Activated CD8-positive, alpha-beta memory T cell treated with anti-CD3 and anti-CD28 coated beads for 24 hours (primary cell): ENCODE data around the gene PDE4B.
"Not testable (repeated sequence)": the region's sequence is repeated elsewhere in the genome, so short reads cannot be mapped to it uniquely, and the experiment has no call there.

Experiments
- DNase-seq: peaks from one replicate; pipeline ENCODE4 v3.0.0-alpha.2; 2020

PDE4B gene

DNA sequence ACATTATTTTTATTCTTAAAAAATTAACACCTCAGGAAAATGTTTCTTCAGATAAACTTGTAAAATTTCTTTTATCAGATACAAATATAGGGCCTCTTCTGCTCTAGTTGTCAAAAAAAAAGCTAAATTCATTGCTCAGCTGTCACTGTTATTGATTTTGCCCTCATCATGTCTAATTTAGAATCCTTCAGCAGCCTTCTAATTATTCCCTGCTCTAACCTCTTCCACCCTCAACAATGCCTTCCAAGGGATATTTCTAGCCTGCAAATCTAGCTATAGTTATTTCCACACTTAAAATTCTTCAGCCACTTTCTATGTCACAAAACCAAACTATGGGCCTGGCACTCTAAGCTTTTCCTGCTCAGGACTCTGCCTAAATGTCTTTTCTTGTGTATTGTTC is 25.2 kb downstream of the PDE4B start:
- no peak for DNase-seq

DNA sequence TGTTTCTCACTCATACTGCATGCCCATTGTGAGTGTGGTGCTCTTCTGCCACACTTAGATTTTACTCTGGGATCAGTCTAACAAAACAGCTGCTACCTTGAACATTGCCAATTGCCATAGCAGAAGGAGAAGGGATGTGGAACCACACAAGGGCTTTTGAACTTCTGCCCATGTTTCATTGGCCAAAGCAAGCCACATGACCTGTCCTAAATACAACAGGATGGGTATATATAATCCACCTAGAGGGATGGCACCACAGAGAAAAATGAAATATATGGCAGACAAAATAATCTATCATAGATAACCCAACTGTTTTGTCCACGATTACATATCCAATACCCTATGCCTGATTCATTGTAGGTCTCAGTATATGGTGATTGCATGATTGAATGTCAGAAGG is 26.3 kb downstream of the PDE4B start:
- DNase-seq: no peak

DNA sequence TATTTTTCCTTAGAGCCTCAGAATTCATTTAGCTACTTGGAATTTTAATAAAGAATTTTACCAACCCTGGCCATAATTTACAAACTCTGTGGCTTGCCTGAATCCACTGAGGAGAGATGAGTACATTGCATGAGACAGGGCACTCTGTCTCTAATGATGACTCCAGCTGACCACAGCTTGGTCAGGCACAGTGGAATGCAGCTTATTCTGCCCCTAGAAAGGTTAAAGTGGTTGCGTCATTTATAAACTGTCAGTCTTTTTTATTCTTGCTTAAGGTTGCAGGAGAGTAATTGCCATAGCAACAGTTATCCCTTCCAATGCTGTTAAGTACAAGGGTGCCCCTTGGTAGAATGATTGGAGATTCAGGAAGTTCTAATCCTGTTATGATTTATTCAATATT is 28.3 kb downstream of the PDE4B start:
- DNase-seq: no peak

DNA sequence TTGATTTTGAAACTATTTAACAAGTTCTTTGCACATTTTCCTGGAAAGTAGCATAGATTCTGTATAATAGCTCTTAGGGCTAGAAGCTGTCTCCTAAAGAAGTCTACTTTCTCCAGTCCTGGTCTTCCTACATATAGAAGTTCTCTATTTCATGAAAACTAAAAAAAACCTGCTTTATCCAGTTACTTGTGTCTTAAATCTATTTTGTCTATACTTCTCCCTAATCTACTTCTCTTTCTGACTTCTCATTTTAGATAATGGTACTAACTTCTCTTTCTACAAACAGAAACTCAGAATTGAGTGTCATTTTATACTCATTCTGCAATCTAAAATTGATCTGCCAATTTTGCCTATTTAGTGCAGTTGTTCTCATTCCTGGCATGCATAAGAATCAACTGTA is 28.7 kb downstream of the PDE4B start:
- DNase-seq: no peak

DNA sequence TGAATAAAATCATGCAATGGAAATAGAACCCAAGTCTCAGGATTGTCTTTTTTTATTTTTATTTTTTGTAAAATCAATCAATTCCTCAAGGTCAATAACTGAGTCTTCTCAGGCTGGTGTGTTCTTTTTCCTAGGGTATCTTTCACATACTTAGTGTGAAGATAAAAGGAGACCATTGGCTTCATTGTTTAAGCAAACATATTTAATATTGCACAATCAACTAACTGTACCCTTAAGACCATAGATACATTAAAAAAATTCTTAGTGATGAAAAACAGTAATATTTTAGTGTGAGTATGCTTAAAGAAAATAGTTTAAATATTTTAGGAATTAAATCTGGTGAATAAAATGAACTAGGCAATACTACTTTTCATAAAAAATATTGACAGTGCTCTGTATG is 31.4 kb downstream of the PDE4B start:
- no peak for DNase-seq

DNA sequence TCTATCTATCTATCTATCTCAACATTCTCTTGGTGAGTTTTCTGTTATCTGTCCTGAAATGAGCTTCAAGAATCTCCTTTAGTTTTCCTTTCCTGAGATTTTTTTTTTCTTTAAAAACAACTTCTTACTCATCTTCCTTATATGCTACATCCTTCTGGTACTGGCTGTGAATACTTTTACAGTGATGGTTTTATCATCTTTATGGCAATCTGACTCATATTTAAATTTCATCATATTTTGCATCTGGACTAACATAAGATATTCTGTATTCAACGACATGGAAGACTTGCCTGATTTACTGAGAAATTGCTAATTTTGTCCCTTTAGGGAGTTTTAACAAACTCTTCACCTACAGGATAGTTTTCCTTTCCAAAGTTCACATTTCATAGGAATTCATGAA is 33.0 kb downstream of the PDE4B start:
- no peak for DNase-seq

DNA sequence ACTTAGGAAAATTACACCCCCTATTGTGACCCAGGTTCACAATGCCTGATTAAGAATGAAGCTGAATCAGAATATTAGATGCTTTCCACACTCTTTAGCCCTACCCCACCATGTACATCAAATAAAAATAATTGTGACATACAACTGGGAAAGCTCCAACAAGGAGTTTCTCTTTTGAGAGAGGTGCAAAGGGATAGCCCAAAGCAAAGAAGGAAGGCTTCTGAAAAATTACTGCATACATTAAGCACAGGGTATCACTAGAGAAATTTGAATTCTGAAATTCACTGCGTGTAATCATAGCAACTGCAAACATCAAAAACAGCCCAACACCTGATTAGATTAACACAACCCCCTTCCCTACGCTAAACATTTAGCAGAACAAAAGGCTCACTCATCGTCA is 34.1 kb downstream of the PDE4B start:
- DNase-seq: no peak

DNA sequence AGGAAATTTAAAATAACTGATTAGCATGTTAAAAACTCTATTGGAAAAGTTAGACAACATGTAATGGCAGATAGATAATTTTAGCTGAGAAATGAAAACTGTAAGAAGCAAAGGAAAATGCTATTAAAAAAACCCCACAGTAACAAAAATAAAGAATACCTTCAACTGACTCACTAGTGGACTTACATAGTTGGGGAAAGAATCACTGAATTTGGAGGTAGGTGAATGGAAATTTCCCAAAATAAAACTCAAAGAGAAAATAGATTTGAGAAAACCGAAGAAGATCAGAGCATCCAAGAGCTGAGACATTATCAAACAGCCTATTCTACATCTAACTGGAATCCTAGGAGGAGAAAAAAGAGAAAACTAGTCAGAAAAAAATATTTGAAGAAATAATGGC is 34.7 kb downstream of the PDE4B start:
- no peak for DNase-seq

DNA sequence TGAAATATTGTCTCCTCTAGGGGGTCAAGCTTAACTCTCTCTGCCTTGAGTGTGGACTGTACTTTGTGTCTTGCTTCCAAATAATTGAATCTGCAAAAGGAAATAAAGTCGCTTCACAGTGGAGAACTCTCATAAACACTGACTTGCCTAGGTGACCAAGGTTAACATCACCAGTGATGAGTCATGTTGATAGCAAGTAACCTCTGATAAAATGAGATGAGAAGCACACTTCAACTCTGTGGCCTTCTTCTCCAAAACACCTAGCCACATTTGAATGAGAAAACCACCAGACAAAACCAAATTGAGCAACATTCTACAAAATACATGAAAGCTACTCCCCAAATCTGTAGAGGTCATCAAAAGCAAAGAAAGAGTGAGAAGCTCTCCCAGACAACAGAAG is 37.6 kb downstream of the PDE4B start:
- DNase-seq: no peak

DNA sequence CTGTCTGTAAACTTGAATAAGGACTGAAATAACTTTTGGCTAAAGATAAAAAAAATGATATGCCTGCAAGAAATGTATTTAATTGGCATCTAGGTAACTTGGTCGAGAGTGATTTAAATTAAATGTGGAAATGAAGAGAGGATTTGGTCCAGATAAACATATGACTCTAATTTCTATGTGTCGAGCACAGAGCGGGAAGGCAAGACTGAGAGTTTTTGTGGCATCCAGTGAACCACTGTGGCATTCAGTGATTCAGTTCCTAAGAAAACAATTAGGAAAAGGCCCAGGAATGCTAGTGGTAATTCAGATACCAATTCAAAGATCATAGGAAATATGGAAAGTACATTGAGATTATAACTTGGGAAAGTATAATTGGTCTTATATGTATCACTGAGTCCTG is 39.6 kb downstream of the PDE4B start:
- no peak for DNase-seq

DNA sequence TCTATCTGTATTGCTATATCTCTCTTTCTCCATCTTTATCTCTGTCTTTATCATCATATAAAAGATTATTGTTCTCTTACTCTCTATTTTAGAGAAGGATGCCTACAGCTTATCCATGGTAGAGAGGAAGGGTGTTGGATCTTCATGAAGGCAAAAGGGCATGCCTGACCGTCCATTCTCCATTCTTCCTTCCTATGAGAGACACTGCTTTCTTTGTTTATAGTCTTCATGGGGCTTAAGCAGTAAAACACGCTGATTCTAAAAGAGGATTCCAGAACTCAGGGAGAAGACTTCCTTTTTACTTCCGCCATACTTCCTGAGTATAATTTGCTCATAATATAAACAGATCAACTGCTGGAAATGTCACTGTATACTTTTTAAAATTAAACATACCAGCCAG is 44.0 kb downstream of the PDE4B start:
- DNase-seq: no peak

DNA sequence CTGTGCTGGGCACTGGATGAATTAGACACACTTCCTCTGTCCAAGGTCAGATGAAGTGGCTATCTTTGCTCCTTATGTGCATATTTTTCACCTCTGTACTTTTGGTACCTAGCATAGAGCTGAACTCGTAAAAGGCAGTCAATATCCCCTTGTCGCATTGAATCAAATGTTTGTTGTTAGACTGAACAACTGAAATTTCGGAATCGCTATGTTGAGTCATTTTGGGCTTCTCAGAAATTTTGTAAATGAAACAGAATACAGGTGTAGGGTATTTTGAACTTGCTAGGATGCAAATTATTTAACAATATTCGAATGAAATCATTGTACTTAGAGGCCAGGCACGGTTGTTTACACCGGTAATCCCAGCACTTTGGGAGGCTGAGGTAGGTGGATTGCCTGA is 48.0 kb downstream of the PDE4B start:
- DNase-seq: no peak

DNA sequence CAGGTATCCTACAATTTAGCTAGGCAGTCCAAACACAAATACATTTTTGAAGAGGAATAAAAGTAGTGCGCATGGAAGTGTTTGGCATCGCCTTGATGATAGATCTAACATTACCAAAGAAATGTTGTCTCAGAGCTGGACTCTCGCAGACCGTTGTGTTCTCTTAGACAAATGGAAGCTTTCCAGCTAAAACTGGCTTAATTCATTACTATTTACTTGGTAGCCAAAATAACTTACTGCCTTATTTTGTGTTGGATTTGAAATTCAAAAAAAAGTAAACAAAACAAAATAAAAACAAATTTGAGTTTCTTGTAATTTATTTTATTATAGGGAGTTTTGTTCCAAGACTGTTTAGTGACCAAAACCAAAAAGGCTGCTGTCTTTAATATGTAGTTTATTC is 51.6 kb downstream of the PDE4B start:
- no peak for DNase-seq

DNA sequence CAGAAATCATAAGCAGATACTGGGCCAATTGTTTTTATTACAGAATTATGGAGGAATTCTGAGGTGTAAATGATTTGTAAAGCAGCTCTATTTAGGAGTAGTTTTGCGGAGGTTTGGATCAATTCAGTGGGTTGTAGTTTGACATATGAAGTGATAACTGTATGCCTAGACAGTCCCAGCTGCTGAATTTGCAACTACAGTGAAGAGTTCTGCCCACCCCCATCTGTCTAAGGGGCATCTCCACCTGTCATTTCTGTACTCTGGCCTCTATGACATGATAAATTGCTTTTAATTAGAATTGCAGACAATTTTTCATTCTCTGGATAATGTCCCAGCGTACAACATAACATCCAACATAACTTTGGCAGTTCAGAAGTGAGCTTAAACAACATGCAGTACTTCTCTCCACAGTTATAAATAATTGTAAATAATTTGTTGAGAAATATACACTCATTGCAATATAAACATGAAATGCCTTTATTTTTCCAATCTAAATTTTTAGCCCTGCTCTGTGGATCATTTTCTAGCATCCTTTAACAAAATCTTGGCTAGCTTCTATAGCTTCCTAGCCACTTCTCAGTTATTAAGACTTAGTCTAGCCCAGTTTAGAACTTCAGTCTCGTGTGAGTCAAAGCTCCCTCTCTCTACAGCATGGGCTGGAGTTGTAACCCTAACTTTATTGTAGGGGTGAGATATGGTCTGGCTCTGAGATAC is 52.3 kb downstream of the PDE4B start:
- DNase-seq: no peak

DNA sequence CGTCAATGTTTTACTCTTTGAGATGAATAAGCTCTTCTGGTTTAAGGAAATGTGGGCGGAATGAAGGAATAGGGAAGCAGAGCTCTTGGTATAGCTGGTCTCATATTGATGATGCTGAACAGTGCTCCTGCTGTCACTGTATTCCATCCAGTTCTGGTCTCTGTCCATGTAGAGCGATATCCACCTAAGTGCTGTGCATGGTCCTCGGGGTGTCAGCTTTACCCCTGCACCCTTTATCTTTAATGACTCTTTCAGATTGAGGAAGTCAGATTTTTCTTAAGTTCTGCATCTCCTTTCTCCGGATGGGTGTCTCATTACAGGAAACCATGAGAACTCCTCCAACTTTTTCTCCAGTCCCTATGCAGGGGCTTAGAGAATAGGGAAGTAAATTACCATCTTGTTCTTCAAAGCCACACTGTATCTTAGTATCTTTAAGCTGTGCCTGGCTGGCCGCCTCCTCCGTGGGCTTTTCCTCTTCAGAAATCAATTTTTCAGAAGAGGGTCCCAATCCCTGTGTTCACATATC is 52.9 kb downstream of the PDE4B start:
- DNase-seq: no peak

DNA sequence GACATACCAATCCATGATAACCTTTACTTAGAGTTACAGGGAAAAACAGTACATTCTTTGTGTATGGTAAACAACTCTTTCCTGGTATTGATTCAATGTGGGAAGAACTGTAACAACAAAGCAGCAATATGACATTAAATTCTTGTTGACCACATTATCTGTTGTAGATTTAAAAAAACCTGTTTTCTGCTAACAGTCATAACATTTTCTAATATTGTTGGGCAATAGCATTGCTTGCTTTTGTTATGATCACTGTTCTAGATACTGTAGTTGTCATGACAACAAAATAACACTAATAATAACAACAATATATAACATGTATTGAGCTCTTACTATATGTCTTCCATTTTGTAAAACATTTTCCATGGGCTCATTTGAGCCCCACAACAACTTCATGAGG is 54.2 kb downstream of the PDE4B start:
- DNase-seq: no peak

DNA sequence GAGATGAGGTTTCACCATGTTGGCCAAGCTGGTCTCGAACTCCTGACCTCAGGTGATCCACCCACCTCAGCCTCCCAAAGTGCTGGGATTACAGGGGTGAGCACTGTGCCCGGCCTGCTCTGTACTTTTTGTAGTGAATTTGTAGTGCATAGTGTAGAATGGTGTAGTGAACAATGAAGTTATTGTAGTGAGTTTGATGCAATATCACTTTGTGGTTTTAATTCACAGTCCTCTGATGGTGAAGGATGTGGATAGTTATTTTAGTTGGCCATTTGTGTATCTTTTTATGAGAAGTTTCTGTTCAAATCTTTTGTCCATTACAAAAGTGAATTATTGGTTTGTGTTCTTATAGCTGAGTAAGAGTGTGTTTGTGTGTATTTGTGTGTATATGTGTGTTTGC is 57.6 kb downstream of the PDE4B start:
- no peak for DNase-seq

DNA sequence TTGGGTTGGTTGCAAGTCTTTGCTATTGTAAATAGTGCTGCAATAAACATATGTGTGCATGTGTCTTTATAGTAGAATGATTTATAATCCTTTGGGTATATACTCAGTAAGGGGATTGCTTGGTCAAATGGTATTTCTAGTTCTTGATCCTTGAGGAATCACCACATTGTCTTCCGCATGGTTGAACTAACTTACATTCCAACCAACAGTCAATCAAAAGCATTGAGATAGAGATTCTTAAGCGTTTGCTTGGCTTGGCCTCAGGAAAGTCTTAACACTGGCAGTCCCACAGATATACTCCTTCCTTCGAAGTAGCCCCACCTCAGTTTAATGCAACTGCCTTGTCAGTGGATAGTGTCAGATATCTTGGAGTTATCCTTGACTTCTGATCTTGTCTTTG is 63.9 kb downstream of the PDE4B start:
- DNase-seq: not testable (repeated sequence)

DNA sequence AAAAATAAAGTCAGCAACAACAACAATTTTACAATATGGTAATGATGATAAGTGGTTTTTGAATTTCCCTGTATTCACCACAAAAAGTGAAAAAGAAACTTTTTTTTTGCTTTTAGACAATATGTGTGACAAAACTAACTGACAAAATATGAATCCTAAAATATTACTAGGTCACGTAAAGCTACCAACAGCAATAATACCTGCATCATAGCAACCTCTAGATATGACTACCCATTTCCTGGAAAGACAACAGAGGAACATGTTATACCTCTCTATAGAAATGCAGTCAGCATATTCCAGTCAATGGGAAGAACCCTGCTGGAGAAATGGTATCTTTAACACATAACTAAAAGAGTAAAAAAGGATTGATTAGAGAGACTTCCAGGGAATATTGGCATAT is 73.7 kb downstream of the PDE4B start:
- no peak for DNase-seq

DNA sequence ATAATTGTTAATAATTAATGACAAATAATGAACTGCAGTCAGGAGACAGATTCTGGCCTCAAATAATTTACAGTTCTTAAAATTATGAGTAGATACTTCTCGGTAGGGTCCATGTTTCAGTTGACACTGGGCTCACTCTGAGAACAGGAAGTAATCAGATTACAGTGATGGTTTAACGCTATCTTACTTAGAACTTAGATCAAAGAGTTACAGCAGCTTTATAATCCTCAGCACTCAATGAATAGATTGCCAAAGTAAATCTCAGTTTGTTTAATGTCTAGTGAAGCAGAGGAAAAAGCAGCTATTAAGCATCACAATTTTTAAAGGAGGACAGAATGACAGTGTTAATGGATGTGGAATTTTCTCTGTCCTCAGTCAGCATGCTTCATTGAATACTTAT is 79.6 kb downstream of the PDE4B start:
- no peak for DNase-seq

DNA sequence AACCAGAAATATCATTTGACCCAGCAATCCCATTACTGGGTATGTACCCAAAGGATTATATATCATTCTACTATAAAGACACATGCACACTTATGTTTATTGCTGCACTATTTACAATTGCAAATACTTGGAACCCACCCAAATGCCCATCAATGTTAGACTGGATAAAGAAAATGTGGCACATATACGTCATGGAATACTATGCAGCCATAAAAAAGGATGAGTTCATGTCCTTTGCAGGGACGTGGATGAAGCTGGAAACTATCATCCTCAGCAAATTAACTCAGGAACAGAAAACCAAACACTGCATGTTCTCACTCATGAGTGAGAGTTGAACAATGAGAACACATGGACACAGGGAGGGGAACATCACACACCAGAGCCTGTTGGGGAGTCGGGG is 85.6 kb downstream of the PDE4B start:
- DNase-seq: not testable (repeated sequence)

DNA sequence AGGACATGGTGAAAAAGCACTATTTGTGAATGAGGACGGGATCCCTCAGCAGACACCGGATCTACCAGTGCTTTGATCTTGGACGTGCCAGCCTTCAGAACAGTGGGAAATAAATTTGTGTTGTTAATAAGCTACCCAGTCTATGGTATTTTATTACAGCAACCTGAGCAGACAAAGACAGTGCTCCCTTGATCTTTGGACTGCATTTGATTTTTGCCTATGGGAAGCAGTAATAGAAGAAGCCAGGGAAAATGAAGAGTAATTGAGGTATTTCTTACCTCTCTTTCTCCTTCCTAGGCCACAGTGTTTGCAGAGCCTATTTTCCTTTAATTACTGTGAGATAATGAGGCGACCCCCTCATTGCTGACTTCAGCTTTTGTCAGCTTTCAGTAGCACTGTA is 87.9 kb downstream of the PDE4B start:
- no peak for DNase-seq

DNA sequence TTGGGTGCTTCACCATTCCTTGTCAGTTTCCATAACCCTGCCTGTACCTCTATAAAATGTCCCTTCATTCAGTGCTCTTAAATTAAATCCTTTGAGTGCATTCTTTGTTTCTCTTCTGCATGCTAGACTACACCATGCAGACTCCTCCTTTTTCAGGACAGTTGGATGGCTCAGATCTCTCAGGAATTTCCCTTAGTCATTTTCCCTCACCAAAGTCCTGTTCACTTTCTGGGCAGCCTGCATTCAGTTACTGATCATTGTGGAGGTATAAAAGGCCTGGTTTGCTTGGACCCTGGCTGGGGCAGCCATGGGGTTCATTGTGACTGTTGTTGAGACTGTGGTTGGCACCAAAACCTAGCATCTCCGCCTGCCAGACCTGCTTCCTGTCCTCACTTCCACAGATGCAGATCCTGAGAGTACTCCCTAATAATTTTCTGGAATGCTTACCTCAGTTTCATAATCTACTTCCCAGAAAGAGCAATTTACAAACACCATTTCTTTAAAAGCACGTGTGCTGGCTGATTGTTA is 88.4 kb downstream of the PDE4B start:
- DNase-seq: no peak

DNA sequence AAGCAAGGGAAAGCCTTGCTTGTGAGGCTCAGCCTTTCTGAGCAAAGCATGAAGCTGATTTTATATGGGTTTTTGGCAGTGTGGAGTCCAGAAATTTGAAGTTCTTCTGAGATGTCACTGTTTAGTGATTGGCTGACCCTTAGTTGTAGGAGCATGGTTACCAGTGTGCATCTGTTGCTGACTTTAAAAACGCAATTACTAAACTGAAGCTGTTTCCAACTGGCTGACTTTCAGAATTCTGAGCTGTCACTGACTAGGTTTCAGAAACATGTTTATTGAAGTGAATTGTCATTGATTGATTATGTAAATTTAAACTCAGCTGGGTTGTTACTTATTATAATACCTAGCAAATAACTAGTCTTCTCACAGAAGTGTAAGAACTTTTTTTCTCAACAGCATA is 89.4 kb downstream of the PDE4B start:
- DNase-seq: no peak

DNA sequence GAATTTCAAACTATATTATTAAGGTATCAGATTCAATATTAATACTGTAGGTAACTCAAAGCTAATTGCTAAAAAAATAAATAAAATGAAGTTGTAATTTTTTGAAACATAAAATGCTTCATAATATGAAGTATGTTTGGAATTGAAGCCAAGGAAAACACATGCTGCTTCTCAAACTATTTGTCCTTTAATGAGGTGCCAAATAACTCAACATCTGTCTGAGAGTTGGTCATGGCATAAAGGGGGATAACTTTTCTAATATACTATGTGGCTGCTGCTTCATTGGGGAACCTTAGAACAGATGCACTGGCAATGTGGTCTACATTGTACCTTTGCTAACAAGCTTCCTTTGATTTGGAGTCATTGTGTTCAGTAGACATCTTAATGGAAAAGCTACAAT is 96.7 kb downstream of the PDE4B start:
- no peak for DNase-seq
